Measurements from ENCODE around the gene ITIH5.

ITIH5 gene

GRCh38 chr10:7708832-7709231, 42.1 kb upstream of the ITIH5 start:
- Histone ChIP-seq H3K4me2 (ENCODE audit: low read depth, low read length) (no peak overlapping the region), H3K36me3 (replicated peaks; ENCODE audit: insufficient read depth, low read length) (no peaks in the 10 kb centered on the region), H3K9ac (ENCODE audit: low read length) (no peak overlapping the region), H3K27me3 (replicated peaks; ENCODE audit: insufficient read depth, low read length) (no peaks in the 10 kb centered on the region), H3K27ac (ENCODE audit: low read length) (no peak overlapping the region), H3K4me1 (ENCODE audit: low read length) (no peaks in the 10 kb centered on the region), H3K9me2 (replicated peaks; ENCODE audit: insufficient read depth, low read length) (no peaks in the 10 kb centered on the region), H3K9me3 (replicated peaks; ENCODE audit: insufficient read depth, low read length) (no peaks in the 10 kb centered on the region), H4K20me1 (ENCODE audit: insufficient read depth, low read length) (no peaks in the 10 kb centered on the region), H3F3A (ENCODE audit: insufficient read depth, low read length) (no peaks in the 10 kb centered on the region), H2AFZ (ENCODE audit: low read length) (no peak overlapping the region), H3K79me2 (ENCODE audit: low read length) (no peaks in the 10 kb centered on the region), H3K4me3 (ENCODE audit: low read length) (no peak overlapping the region)
- DNase-seq: no peak
- TF ChIP-seq CTCF (IDR thresholded peaks at IDR 0.05; ENCODE audit: low read length): no peak
- no peak for TF ChIP-seq EZH2phosphoT487 (IDR thresholded peaks at IDR 0.05; ENCODE audit: low read length)
- no peak for TF ChIP-seq EZH2 (optimal IDR thresholded peaks at IDR 0.05; ENCODE audit: low read depth, low read length)

- TF ChIP-seq EZH2phosphoT487 (IDR thresholded peaks at IDR 0.05; ENCODE audit: low read length): no peak
- no peak for TF ChIP-seq CTCF (IDR thresholded peaks at IDR 0.05; ENCODE audit: low read length)
- TF ChIP-seq EZH2 (optimal IDR thresholded peaks at IDR 0.05; ENCODE audit: low read depth, low read length): no peak
- H3K9me2 ChIP-seq (replicated peaks; ENCODE audit: insufficient read depth, low read length): no peaks in the 10 kb centered on the region
- no peak overlapping the region for H3K27ac ChIP-seq (ENCODE audit: low read length)
- H4K20me1 ChIP-seq (ENCODE audit: insufficient read depth, low read length): no peaks in the 10 kb centered on the region
- no peak overlapping the region for H3K9ac ChIP-seq (ENCODE audit: low read length)
- H3K9me3 ChIP-seq (replicated peaks; ENCODE audit: insufficient read depth, low read length): no peaks in the 10 kb centered on the region
- no peak overlapping the region for H2AFZ ChIP-seq (ENCODE audit: low read length)
- no peaks in the 10 kb centered on the region for H3K79me2 ChIP-seq (ENCODE audit: low read length)
- no peaks in the 10 kb centered on the region for H3K27me3 ChIP-seq (replicated peaks; ENCODE audit: insufficient read depth, low read length)
- no peaks in the 10 kb centered on the region for H3F3A ChIP-seq (ENCODE audit: insufficient read depth, low read length)
- no peak for DNase-seq
- H3K4me3 ChIP-seq (ENCODE audit: low read length): no peak overlapping the region
- H3K4me1 ChIP-seq (ENCODE audit: low read length): no peaks in the 10 kb centered on the region
- H3K4me2 ChIP-seq (ENCODE audit: low read depth, low read length): no peak overlapping the region
- H3K36me3 ChIP-seq (replicated peaks; ENCODE audit: insufficient read depth, low read length): no peaks in the 10 kb centered on the region
Observed at GRCh38 chr10:7707858-7708622, 41.3 kb upstream of the ITIH5 start.

- Histone ChIP-seq H3F3A (ENCODE audit: insufficient read depth, low read length) (no peaks in the 10 kb centered on the region), H3K9ac (ENCODE audit: low read length) (no peak overlapping the region), H3K27me3 (replicated peaks; ENCODE audit: insufficient read depth, low read length) (no peaks in the 10 kb centered on the region), H3K36me3 (replicated peaks; ENCODE audit: insufficient read depth, low read length) (no peaks in the 10 kb centered on the region), H3K4me1 (ENCODE audit: low read length) (no peaks in the 10 kb centered on the region), H3K4me2 (ENCODE audit: low read depth, low read length) (no peak overlapping the region), H3K79me2 (ENCODE audit: low read length) (no peaks in the 10 kb centered on the region), H4K20me1 (ENCODE audit: insufficient read depth, low read length) (no peaks in the 10 kb centered on the region), H3K9me3 (replicated peaks; ENCODE audit: insufficient read depth, low read length) (no peaks in the 10 kb centered on the region), H3K4me3 (ENCODE audit: low read length) (no peak overlapping the region), H3K9me2 (replicated peaks; ENCODE audit: insufficient read depth, low read length) (no peaks in the 10 kb centered on the region), H2AFZ (ENCODE audit: low read length) (no peak overlapping the region), H3K27ac (ENCODE audit: low read length) (no peak overlapping the region)
- no peak for DNase-seq
- no peak for TF ChIP-seq EZH2phosphoT487 (IDR thresholded peaks at IDR 0.05; ENCODE audit: low read length)
- no peak for TF ChIP-seq EZH2 (optimal IDR thresholded peaks at IDR 0.05; ENCODE audit: low read depth, low read length)
- TF ChIP-seq CTCF (IDR thresholded peaks at IDR 0.05; ENCODE audit: low read length): no peak
Observed at GRCh38 chr10:7707102-7707501, 40.3 kb upstream of the ITIH5 start.

Data from MM.1S (cell line).